Gastroesophageal sphincter (tissue), 4 donors: Measurements from ENCODE around the gene RPRD1B. TPM values are rescaled to one million over a fixed set of nuclear protein-coding genes. Genes with fewer than 3 reads are reported as not detected.

Experiments
- ATAC-seq: fragments of 150-250 bp; one replicate; pipeline ENCODE4 v1.9.1; 2016; ENCODE audit warnings: mild to moderate bottlenecking, moderate library complexity
- H3K27ac ChIP-seq, 4 donors: fragments of 200-600 bp; sonication (generic) in 3 of 4; 1 replicate in 3 of 4; 2 replicates in 1 of 4; pipeline ENCODE4 v1.5.1; 2016 to 2019
- H3K27me3 ChIP-seq: fragments of 200-600 bp; sonication (generic); one replicate; pipeline ENCODE4 v1.5.1; 2019
- H3K36me3 ChIP-seq, 2 donors: fragments of 200-600 bp; sonication (generic); one replicate each; pipeline ENCODE4 v1.5.1; 2019; ENCODE audit warnings: control low read depth in 1 of 2
- H3K4me1 ChIP-seq, 3 donors: fragments of 200-600 bp; sonication (generic); 1 replicate in 2 of 3; 2 replicates in 1 of 3; pipeline ENCODE4 v1.5.1; 2016 to 2019; ENCODE audit warnings: control low read depth in 2 of 3
- H3K4me3 ChIP-seq, 2 donors: fragments of 200-600 bp; sonication (generic); one replicate each; pipeline ENCODE4 v1.5.1; 2019; ENCODE audit warnings: mild to moderate bottlenecking in 1 of 2, moderate library complexity in 1 of 2
- H3K9me3 ChIP-seq, 3 donors: fragments of 200-600 bp; sonication (generic); one replicate each; pipeline ENCODE4 v1.5.1; 2017 to 2019; ENCODE audit warnings: control low read depth in 2 of 3
- CTCF ChIP-seq, 4 experiments: fragments of 200-600 bp in 2 of 4; fragments of 450-650 bp in 2 of 4; sonication (generic) in 1 of 4; IDR thresholded peaks; one replicate each; pipeline ENCODE4 v1.5.1; 2017 to 2019; ENCODE audit warnings: antibody characterized with exemption in 4 of 4, mild to moderate bottlenecking in 2 of 4, moderate library complexity in 2 of 4
- EP300 ChIP-seq: sonication (generic); formaldehyde crosslinking; IDR thresholded peaks from one replicate; pipeline ENCODE4 v1.6.1; 2017; ENCODE audit warnings: antibody characterized with exemption, mild to moderate bottlenecking
- POLR2A ChIP-seq, 2 donors: fragments of 450-650 bp; IDR thresholded peaks; one replicate each; pipeline ENCODE4 v1.6.1; 2017; ENCODE audit warnings: antibody characterized with exemption in 2 of 2, mild to moderate bottlenecking in 2 of 2, moderate library complexity in 1 of 2
- POLR2AphosphoS5 ChIP-seq: sonication (generic); formaldehyde crosslinking; IDR thresholded peaks from one replicate; pipeline ENCODE4 v1.6.1; 2017; ENCODE audit warnings: antibody characterized with exemption
- WGBS, 2 donors: methylation state at CpG; one replicate each; pipeline ENCODE4 v1.1.5; 2018; ENCODE audit warnings: low coverage in 1 of 2; 5-methylcytosine and 5-hydroxymethylcytosine counted together
- total RNA-seq, 4 donors: library from RNA; depleted of rRNA; stranded (reverse); fragments of >200 nt; gene quantifications; one replicate each; pipeline ENCODE4 v1.1.0, GENCODE V29; 2016

Gene RPRD1B
- total RNA-seq, 4 donors from 2014 or later, result 17.1 to 26.8 (median 23.7) TPM

GRCh38 chr20:38001173-38001875 is 32.2 kb upstream of the RPRD1B start:
- no peak for ATAC-seq

GRCh38 chr20:38001981-38002380 is 31.6 kb upstream of the RPRD1B start:
- no peak for ATAC-seq
- Histone ChIP-seq H3K27me3 (no peaks in the 10 kb centered on the region), H3K27ac (no peak overlapping the region), H3K36me3 (peaks cover 0 to 94% of the 10 kb centered on the region in 2 donors), H3K4me3 (no peak overlapping the region), H3K9me3 (no peaks in the 10 kb centered on the region), H3K4me1 (no peaks in the 10 kb centered on the region)
- WGBS, 2 donors, result 100% methylated on average over 4 of the region's 4 CpGs; no CpG with 5 or more reads in 1 of the 2 donors
- TF ChIP-seq POLR2A (IDR thresholded peaks at IDR 0.05), result no peak
- TF ChIP-seq POLR2AphosphoS5, result no peak
- no peak for TF ChIP-seq CTCF (IDR thresholded peaks at IDR 0.05)
- TF ChIP-seq EP300, result no peak

More at GRCh38 chr20:38001173-38001875, 32.2 kb upstream of the RPRD1B start:
- whole genome bisulfite sequencing, 2 donors, result 86 to 91% methylated on average over 5 to 6 of the region's 6 CpGs
- no peak overlapping the region for H3K4me3 ChIP-seq
- no peaks in the 10 kb centered on the region for H3K9me3 ChIP-seq
- H3K27ac ChIP-seq, result no peak overlapping the region
- H3K4me1 ChIP-seq, result no peaks in the 10 kb centered on the region
- H3K27me3 ChIP-seq, result no peaks in the 10 kb centered on the region
- no peak for TF ChIP-seq CTCF (IDR thresholded peaks at IDR 0.05)
- no peak for TF ChIP-seq EP300
- TF ChIP-seq POLR2AphosphoS5, result no peak
- no peak for TF ChIP-seq POLR2A (IDR thresholded peaks at IDR 0.05)
- peaks cover 0 to 100% of the 10 kb centered on the region in 2 donors for H3K36me3 ChIP-seq

- Histone ChIP-seq H3K4me3 (no peak overlapping the region), H3K27me3 (no peaks in the 10 kb centered on the region), H3K9me3 (no peaks in the 10 kb centered on the region), H3K4me1 (no peaks in the 10 kb centered on the region), H3K27ac (no peak overlapping the region), H3K36me3 (peaks cover 0 to 90% of the 10 kb centered on the region in 2 donors)
- TF ChIP-seq EP300 (no peak), POLR2A (IDR thresholded peaks at IDR 0.05) (no peak)
- WGBS, 2 donors, result 80 to 81% methylated on average over 3 to 4 of the region's 8 CpGs
- ATAC-seq, result no peak
These were observed 31.1 kb upstream of the RPRD1B start for GRCh38 chr20:38002422-38002821.

- no peak overlapping the region for H3K4me3 ChIP-seq
- no peak overlapping the region for H3K27ac ChIP-seq
- no peaks in the 10 kb centered on the region for H3K4me1 ChIP-seq
- no peaks in the 10 kb centered on the region for H3K27me3 ChIP-seq
- no peaks in the 10 kb centered on the region for H3K9me3 ChIP-seq
- no peak for ATAC-seq
- peaks cover 0 to 74% of the 10 kb centered on the region in 2 donors for H3K36me3 ChIP-seq
- no peak for TF ChIP-seq POLR2AphosphoS5
- TF ChIP-seq EP300, result no peak
- no peak for TF ChIP-seq POLR2A (IDR thresholded peaks at IDR 0.05)
- TF ChIP-seq CTCF (IDR thresholded peaks at IDR 0.05), result no peak
- WGBS, 2 donors, result 100% methylated on average over 1 of the region's 1 CpG
These were observed 29.1 kb upstream of the RPRD1B start for GRCh38 chr20:38004416-38004815.

- Histone ChIP-seq H3K4me1 (no peaks in the 10 kb centered on the region), H3K4me3 (no peak overlapping the region), H3K27me3 (no peaks in the 10 kb centered on the region), H3K36me3 (peaks cover 0 to 68% of the 10 kb centered on the region in 2 donors), H3K9me3 (no peaks in the 10 kb centered on the region), H3K27ac (no peak overlapping the region)
- WGBS, 2 donors, result 83 to 87% methylated on average over 5 of the region's 5 CpGs
- no peak for ATAC-seq
- TF ChIP-seq CTCF (IDR thresholded peaks at IDR 0.05) (no peak), EP300 (no peak), POLR2A (IDR thresholded peaks at IDR 0.05) (no peak), POLR2AphosphoS5 (no peak)
These were observed 27.6 kb upstream of the RPRD1B start for GRCh38 chr20:38005903-38006302.
